ENCODE results near the gene GPS1. TPM values are rescaled to one million over a fixed set of nuclear protein-coding genes. Genes with fewer than 3 reads are reported as not detected.

The GPS1 gene
- total and polyA plus RNA-seq, 2 of the 4 experiments (the other 2 are of a cell fraction) = 157 to 181 TPM

DNA sequence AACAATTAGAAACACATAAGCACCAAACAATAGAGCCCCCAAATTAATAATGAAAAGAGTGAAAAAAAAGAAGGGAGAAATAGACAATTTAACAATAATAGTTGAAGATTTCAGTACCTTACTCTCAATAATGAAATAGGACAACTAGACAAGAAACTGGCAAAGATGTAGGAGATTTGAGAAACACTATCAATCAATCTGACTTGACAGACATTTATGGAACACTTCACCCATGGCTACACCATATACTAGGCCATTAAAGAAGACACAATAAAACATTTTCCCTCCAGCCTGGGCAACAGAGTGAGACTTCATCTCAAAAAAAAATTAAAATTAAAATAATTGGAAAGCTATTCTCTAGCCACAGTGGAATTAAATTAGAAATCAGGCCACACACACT is 18.9 kb downstream of the GPS1 start:
- no peak overlapping the region for H2BK5ac ChIP-seq (ENCODE audit: low read depth, low read length, poor library complexity, severe bottlenecking)
- no peak overlapping the region for H3K4me3 ChIP-seq (ENCODE audit: insufficient read depth, low read depth, low read length)
- H3K27me3 ChIP-seq (ENCODE audit: control insufficient read depth, insufficient read depth, low read length) = no peaks in the 10 kb centered on the region
- ChIA-PET POLR2A (ENCODE audit: unreplicated experiment) (no interaction called here), CTCF (no interaction called here)
- no peak overlapping the region for H4K91ac ChIP-seq (ENCODE audit: insufficient read depth, low read depth, low read length)
- ATAC-seq (ENCODE audit: low read depth) = no peak
- in situ Hi-C loops (cut with MboI; ENCODE audit: low sequenced_read_pairs) (no loop called here), dilution Hi-C loops (cut with HindIII; ENCODE audit: low sequenced_read_pairs, unreplicated experiment) (no loop called here), intact Hi-C loops (cut with micrococcal nuclease) (no loop called here)
- no peak overlapping the region for H3K4me2 ChIP-seq (ENCODE audit: low read depth, low read length)
- TF ChIP-seq MAFK (IDR thresholded peaks at IDR 0.05; ENCODE audit: low read depth, low read length) (no peak), SMC3 (IDR thresholded peaks at IDR 0.05; ENCODE audit: low read depth, low read length) (no peak), MAZ (IDR thresholded peaks at IDR 0.05; ENCODE audit: borderline replicate concordance, low read depth, low read length) (no peak), POLR2A (IDR thresholded peaks at IDR 0.05; ENCODE audit: low read depth, low read length) (no peak), RAD21 (IDR thresholded peaks at IDR 0.05; ENCODE audit: low read length) (no peak), BHLHE40 (IDR thresholded peaks at IDR 0.05; ENCODE audit: low read depth, low read length) (no peak), CEBPB (IDR thresholded peaks at IDR 0.05; ENCODE audit: low read depth, low read length) (no peak)
- TF ChIP-seq, protein P1, sequence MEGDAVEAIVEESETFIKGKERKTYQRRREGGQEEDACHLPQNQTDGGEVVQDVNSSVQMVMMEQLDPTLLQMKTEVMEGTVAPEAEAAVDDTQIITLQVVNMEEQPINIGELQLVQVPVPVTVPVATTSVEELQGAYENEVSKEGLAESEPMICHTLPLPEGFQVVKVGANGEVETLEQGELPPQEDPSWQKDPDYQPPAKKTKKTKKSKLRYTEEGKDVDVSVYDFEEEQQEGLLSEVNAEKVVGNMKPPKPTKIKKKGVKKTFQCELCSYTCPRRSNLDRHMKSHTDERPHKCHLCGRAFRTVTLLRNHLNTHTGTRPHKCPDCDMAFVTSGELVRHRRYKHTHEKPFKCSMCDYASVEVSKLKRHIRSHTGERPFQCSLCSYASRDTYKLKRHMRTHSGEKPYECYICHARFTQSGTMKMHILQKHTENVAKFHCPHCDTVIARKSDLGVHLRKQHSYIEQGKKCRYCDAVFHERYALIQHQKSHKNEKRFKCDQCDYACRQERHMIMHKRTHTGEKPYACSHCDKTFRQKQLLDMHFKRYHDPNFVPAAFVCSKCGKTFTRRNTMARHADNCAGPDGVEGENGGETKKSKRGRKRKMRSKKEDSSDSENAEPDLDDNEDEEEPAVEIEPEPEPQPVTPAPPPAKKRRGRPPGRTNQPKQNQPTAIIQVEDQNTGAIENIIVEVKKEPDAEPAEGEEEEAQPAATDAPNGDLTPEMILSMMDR (conservative IDR thresholded peaks at IDR 0.05; ENCODE audit: low read depth, low read length) = no peak
- BruUV-seq (replicated peaks) = no TSS peak
- no peak overlapping the region for H2AK5ac ChIP-seq (ENCODE audit: low read depth, low read length)
- no peak for DNase-seq
- no peak overlapping the region for H2BK15ac ChIP-seq (ENCODE audit: low read depth, low read length)
- no peaks in the 10 kb centered on the region for H4K20me1 ChIP-seq (ENCODE audit: insufficient read depth, low read length)
- H3K9me1 ChIP-seq (ENCODE audit: insufficient read depth, low read length) = no peaks in the 10 kb centered on the region; the same call in 1 of the 2 replicates
- H4K8ac ChIP-seq (ENCODE audit: low read depth in 2 of 2, low read length in 2 of 2) = no peak overlapping the region
- no peak overlapping the region for H2AK9ac ChIP-seq (replicated peaks; ENCODE audit: low read depth, low read length, poor library complexity)
- H3K18ac ChIP-seq (ENCODE audit: low read depth, low read length) = no peak overlapping the region
- no peak overlapping the region for H2BK20ac ChIP-seq (ENCODE audit: low read depth, low read length)
- no peaks in the 10 kb centered on the region for H3K9me3 ChIP-seq (ENCODE audit: control insufficient read depth, insufficient read depth, low read length)
- no peak overlapping the region for H3K9ac ChIP-seq (ENCODE audit: low read depth, low read length)
- H3K36me3 ChIP-seq (ENCODE audit: control insufficient read depth, insufficient read depth, low read length) = no peaks in the 10 kb centered on the region
- no peak overlapping the region for H3K56ac ChIP-seq (ENCODE audit: extremely low read depth, insufficient read depth, low read length)
- H3K4ac ChIP-seq (ENCODE audit: low read depth, low read length) = no peak overlapping the region
- H3K23ac ChIP-seq (ENCODE audit: low read depth, low read length) = no peak overlapping the region
- no peak overlapping the region for H2AFZ ChIP-seq (replicated peaks; ENCODE audit: low read length, poor library complexity)
- H2BK120ac ChIP-seq (ENCODE audit: low read depth, low read length) = no peak overlapping the region
- H4K5ac ChIP-seq (ENCODE audit: low read depth, low read length) = no peak overlapping the region
- no peak overlapping the region for H3K27ac ChIP-seq (ENCODE audit: insufficient read depth, low read length)
- no peak overlapping the region for H3K14ac ChIP-seq (replicated peaks; ENCODE audit: low read depth, low read length)
- H3K79me1 ChIP-seq (ENCODE audit: low read depth in 1 of 2, low read length in 2 of 2) = peaks cover 0 to 10% of the 10 kb centered on the region in 2 experiments; a peak in 3 of 4 replicates
- peaks cover 5% of the 10 kb centered on the region for H3K4me1 ChIP-seq (ENCODE audit: control insufficient read depth, insufficient read depth, low read length)

Measured in IMR-90 (cell line).